Heart right ventricle (tissue), 16 donors: ENCODE data around the gene HS6ST1. TPM values are rescaled to one million over a fixed set of nuclear protein-coding genes. Genes with fewer than 3 reads are reported as not detected.

Experiments used
- ATAC-seq, 8 donors: fragments of 200-7000 bp; cut with Tn5 transposase; one replicate each; pipeline ENCODE4 v1.9.1; 2020; ENCODE audit warnings: mild to moderate bottlenecking in 8 of 8, moderate library complexity in 8 of 8, moderate number of reproducible peaks in 1 of 8
- DNase-seq, 2 donors: peaks; one replicate each; pipeline ENCODE4 v3.0.0-alpha.2; 2020
- H3K27ac ChIP-seq, 10 donors: fragments of 200-600 bp; sonication (generic) in 2 of 10; one replicate each; pipeline versions ENCODE4 v1.5.0 to v1.8.0; 2020 to 2022; ENCODE audit warnings: mild to moderate bottlenecking in 3 of 10
- H3K27me3 ChIP-seq, 7 donors: fragments of 200-600 bp; one replicate each; pipeline ENCODE4 v1.8.0; 2021 to 2022; ENCODE audit warnings: mild to moderate bottlenecking in 2 of 7
- H3K36me3 ChIP-seq, 9 donors: fragments of 200-600 bp; sonication (generic) in 1 of 9; one replicate each; pipeline versions ENCODE4 v1.5.0 to v1.8.0; 2020 to 2022; ENCODE audit warnings: mild to moderate bottlenecking in 2 of 9
- H3K4me1 ChIP-seq, 9 donors: fragments of 200-600 bp; sonication (generic) in 1 of 9; one replicate each; pipeline versions ENCODE4 v1.5.0 to v1.8.0; 2020 to 2022; ENCODE audit warnings: mild to moderate bottlenecking in 4 of 9
- H3K4me3 ChIP-seq, 10 donors: fragments of 200-600 bp; sonication (generic) in 2 of 10; one replicate each; pipeline versions ENCODE4 v1.5.0 to v1.8.0; 2020 to 2022; ENCODE audit warnings: mild to moderate bottlenecking in 7 of 10, moderate library complexity in 2 of 10
- H3K9me3 ChIP-seq, 11 donors: fragments of 200-600 bp in 10 of 11; sonication (generic) in 2 of 11; one replicate each; pipeline versions ENCODE4 v1.5.0 to v1.8.0; 2013 to 2022; ENCODE audit warnings: mild to moderate bottlenecking in 2 of 11, control low read depth in 1 of 11, moderate library complexity in 1 of 11
- WGBS, 2 donors: extraction: QIAGEN DNeasy Blood & Tissue Kit; methylation state at CpG; one replicate each; pipeline ENCODE4 v1.1.7; 2013; ENCODE audit warnings: inconsistent platforms in 1 of 2; 5-methylcytosine and 5-hydroxymethylcytosine counted together
- intact Hi-C, 10 donors: fragments of 100-400 bp; cut with DNase I; formaldehyde crosslinking; loops; one replicate each; pipeline versions ENCODE4 v1.11.1 to v1.14.2; 2022
- polyA plus RNA-seq, 2 donors: library from polyadenylated mRNA; stranded (reverse); fragments of 200-250 nt; gene quantifications; one replicate each; pipeline ENCODE4 v1.2.3, GENCODE V29; 2013
- total RNA-seq, 10 donors: library from RNA; stranded (reverse); fragmentation: NEBNext Ultra II Directional in 3 of 10; extraction: Animal tissue kit (Norgen Biotek cat#: 25700) in 3 of 10; gene quantifications; one replicate each; pipeline versions ENCODE4 v1.2.1 to v1.2.4, GENCODE V29; 2021 to 2023
- TF ChIP-seq, protein P1 (sequence below), 9 donors: fragments of 200-600 bp; sonication (generic) in 2 of 9; IDR thresholded peaks; one replicate each; pipeline versions ENCODE4 v1.5.0 to v1.8.0; 2021 to 2022; ENCODE audit warnings: antibody characterized with exemption in 9 of 9, mild to moderate bottlenecking in 5 of 9, moderate library complexity in 1 of 9
- donor health status: Arrhythmogenic right ventricular cardiomyopathy.
- donor health status: ischemic (EF 13 %, LVEDD 7.1; RV severe dilation, severe dysfunction).
- donor health status: healthy with polysubstance abuse.
- donor health status: DM: no; HTN: yes; CAD: no.
- donor health status: DM: no; HTN: no; CAD: no.
- donor health status: ischemic (EF 25% LVEDD 6.9; RV normal size, moderate dysfunction).
- donor health status: ischemic (EF 25% LVEDD 5.7; RV mildly dilated, moderate dysfunction).
- donor health status: healthy.
- donor health status: DM: yes; HTN: yes; CAD: no.
- donor health status: Ischemic cardiomyopathy.
- donor health status: ischemic (EF 35%, LVEDD 5.7; RV mildly dilated, moderate dysfunction).
- donor health status: nonischemic (EF 11% LVEDD 7.7; RV severe dilation, severe dysfunction).
- donor health status: DM: yes; HTN: yes; CAD: no.
- donor health status: PGD.
- donor health status: ischemic (EF 29% LVEDD 5.4; RV normal size, mild dysfunction).
- donor health status: nonischemic (EF 23%, LVEDD 6.1; RV moderate dilation, normal function).

The HS6ST1 gene
- total and polyA plus RNA-seq, 12 donors, result 10.5 to 51.6 (median 18.2) TPM

DNA sequence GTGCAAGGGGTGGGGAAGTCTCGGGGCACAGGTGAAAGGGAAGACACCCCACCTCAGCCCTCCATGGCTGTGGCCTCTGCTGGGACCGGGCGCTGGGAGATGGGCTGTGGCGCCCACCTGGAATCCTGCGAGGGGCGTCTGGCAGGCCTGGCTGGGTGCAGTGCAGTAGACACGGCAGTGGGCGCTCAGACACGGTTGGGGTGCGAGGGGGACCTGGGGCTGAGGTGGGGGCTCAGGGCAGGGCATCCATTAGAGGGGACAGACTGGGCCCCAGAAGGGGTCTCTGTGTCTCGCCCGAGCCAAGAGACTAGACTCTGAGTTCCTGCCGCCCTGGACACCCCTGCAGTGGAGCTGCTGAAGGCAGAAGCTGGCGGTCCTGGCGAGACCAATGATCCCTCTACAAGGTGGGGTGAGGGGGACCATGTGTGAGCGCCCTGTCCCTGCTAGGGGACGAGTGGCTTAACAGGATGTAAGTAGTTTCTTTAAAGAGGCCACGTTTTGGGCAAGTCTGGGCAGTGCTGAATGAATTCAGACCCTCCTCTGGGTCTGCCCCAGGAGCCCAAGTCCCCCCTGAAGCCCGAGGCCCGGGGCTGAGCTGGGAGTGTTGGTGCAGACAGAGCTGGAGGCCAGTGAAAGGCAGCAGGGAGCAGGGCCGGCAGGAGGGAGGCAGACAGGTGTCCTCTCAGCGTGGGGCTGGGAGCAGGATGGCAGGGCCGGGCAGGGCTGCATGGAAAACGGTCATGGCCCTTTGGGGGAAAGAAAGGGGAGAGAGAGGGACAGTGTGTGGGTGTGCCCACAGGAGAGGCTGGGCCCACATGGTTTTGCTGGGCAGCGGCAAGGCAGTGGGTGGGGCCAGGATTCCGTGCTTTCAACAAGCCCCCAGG lies 57.2 kb downstream of the HS6ST1 start:
- H3K4me1 ChIP-seq, result peaks cover 0 to 5% (median 0%) of the 10 kb centered on the region in 9 donors
- H3K27ac ChIP-seq, result peak overlapping the region in 6 of 10 donors; percentile 7 to 67 (median 32)
- ATAC-seq, result peak in 5 of 8 donors; percentile 6 to 52 (median 26)
- no peak for DNase-seq
- H3K27me3 ChIP-seq, result no peaks in the 10 kb centered on the region
- H3K4me3 ChIP-seq, result peak overlapping the region in 1 of 10 donors; percentile 8
- peaks cover 0 to 1% (median 0%) of the 10 kb centered on the region in 9 donors for H3K36me3 ChIP-seq
- no peaks in the 10 kb centered on the region for H3K9me3 ChIP-seq
- intact Hi-C loops, result no loop called here
- WGBS, 2 donors, result 86 to 88% methylated on average over 26 of the region's 26 CpGs
- TF ChIP-seq, protein P1, sequence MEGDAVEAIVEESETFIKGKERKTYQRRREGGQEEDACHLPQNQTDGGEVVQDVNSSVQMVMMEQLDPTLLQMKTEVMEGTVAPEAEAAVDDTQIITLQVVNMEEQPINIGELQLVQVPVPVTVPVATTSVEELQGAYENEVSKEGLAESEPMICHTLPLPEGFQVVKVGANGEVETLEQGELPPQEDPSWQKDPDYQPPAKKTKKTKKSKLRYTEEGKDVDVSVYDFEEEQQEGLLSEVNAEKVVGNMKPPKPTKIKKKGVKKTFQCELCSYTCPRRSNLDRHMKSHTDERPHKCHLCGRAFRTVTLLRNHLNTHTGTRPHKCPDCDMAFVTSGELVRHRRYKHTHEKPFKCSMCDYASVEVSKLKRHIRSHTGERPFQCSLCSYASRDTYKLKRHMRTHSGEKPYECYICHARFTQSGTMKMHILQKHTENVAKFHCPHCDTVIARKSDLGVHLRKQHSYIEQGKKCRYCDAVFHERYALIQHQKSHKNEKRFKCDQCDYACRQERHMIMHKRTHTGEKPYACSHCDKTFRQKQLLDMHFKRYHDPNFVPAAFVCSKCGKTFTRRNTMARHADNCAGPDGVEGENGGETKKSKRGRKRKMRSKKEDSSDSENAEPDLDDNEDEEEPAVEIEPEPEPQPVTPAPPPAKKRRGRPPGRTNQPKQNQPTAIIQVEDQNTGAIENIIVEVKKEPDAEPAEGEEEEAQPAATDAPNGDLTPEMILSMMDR (IDR thresholded peaks at IDR 0.05), result no peak

DNA sequence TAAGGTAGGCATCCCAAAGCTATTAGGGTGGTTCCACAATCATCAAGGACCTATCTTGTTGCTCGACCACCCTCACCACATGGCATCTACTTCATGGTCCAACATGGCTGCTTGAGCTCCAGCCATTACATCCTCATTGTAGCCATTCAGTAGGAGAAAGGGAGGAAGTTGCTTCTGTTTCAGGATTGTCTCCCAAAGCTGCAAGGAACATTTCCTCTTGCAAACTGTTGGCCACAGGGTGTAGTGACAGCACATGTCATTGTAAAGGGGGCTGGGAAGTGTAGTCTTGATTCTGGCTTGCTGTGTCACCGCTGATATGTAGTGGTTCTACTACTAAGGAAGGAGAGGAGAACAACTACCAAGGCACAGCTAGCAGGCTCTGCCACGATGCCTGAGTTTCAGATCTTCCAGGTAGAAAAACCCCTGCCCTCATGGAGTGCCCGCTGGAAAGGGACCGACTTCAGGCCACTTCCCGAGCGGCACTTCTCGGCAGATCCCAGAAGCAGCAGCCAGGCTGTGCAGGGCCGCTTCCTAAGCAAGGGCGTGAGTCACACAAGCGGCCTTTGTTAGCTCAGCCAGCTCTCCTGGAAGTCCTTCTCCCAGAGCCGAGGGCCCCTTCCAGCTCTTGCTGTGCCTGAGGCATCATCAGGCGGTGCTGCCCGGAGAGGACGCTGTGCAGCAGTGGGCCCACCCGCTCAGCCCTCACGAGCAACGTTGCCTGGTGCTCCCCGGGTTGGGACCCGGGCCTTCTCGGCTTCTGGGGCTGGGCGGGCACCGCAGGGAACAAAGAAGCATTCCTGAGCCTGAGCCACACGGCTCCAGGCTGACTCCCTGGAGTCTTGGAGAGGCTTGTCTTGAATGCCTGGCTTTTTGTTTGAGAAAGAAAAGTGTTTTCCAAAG lies 58.2 kb downstream of the HS6ST1 start:
- peak overlapping the region in 2 of 10 donors; percentile 8 to 22 for H3K4me3 ChIP-seq
- no peaks in the 10 kb centered on the region for H3K36me3 ChIP-seq
- 49 to 56% methylated on average over 24 of the region's 24 CpGs for WGBS, 2 donors
- peaks cover 0 to 6% (median 0%) of the 10 kb centered on the region in 11 donors for H3K9me3 ChIP-seq
- TF ChIP-seq, protein P1 (IDR thresholded peaks at IDR 0.05), result peak in 3 of 9 donors; percentile 29 to 40 (median 30)
- intact Hi-C loops, result no loop called here
- H3K27me3 ChIP-seq, result no peaks in the 10 kb centered on the region
- DNase-seq, result no peak
- peak overlapping the region in 8 of 10 donors; percentile 7 to 67 (median 35) for H3K27ac ChIP-seq
- peaks cover 0 to 5% (median 0%) of the 10 kb centered on the region in 9 donors for H3K4me1 ChIP-seq
- ATAC-seq, result peak; percentile 71 to 89 (median 80)

DNA sequence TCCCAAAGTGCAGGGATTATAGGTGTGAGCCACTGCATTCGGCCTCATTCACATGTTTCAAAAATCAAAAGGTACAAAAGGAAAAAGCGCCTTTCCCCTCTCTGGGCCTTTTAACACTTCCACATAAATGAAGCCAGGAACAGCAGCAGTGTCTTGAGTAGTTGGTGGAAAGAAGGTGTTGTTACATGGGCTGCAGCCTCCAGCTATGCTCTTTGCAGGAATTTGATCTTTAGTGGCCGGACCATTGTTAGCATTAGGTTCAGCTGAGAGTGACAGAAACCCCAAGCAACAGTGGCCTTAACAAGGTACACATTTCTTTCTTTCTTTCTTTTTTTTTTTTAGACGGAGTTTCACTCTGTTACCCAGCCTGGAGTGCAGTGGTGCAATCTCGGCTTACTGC lies 59.1 kb downstream of the HS6ST1 start:
- no peak overlapping the region for H3K27ac ChIP-seq
- H3K27me3 ChIP-seq, result no peaks in the 10 kb centered on the region
- WGBS, 2 donors, result 97 to 99% methylated on average over 5 of the region's 5 CpGs
- peaks cover 0 to 5% (median 0%) of the 10 kb centered on the region in 9 donors for H3K4me1 ChIP-seq
- DNase-seq (no peak), ATAC-seq (no peak)
- no peak overlapping the region for H3K4me3 ChIP-seq
- H3K36me3 ChIP-seq, result no peaks in the 10 kb centered on the region
- TF ChIP-seq, protein P1 (IDR thresholded peaks at IDR 0.05), result no peak
- peaks cover 0 to 10% (median 0%) of the 10 kb centered on the region in 11 donors for H3K9me3 ChIP-seq
- intact Hi-C loops, result no loop called here

DNA sequence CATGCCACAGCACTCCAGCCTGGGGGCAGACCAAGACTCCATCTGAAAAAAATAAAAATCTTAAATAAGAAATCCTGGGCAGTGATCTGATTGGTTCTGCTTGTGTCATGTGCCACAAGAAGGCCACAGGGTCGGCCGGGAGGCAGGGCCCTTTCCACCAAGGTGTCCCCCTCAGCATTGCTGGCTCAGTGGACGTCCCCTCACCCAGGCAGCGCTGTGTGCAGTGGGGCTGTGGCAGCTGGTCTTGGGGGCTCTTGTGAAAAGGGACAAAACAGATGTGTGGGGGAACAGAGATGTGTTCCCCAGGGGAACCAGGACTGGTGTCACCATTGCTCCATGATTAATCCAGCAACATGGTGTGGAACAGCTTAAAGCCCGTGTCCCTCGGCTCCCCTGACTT lies 60.5 kb downstream of the HS6ST1 start:
- DNase-seq (no peak), ATAC-seq (no peak)
- WGBS, 2 donors, result 85 to 94% methylated on average over 6 of the region's 6 CpGs
- Histone ChIP-seq H3K36me3 (no peaks in the 10 kb centered on the region), H3K27me3 (no peaks in the 10 kb centered on the region), H3K9me3 (peaks cover 0 to 10% (median 0%) of the 10 kb centered on the region in 11 donors), H3K27ac (no peak overlapping the region), H3K4me1 (peaks cover 0 to 5% (median 0%) of the 10 kb centered on the region in 9 donors), H3K4me3 (no peak overlapping the region)
- intact Hi-C loops, result no loop called here
- TF ChIP-seq, protein P1 (IDR thresholded peaks at IDR 0.05), result no peak
